GM18951 (cell line): ENCODE data around the gene MAZ.

Experiments
- POLR2A ChIP-seq: IDR thresholded peaks from 4 replicates; pipeline ENCODE4 v1.6.1; 2011; ENCODE audit warnings: mild to moderate bottlenecking; ENCODE audit not compliant: insufficient read length, insufficient read depth; ENCODE audit errors: extremely low read depth
- in situ Hi-C: fragments of 300-500 bp; cut with MboI; formaldehyde crosslinking; loops from one replicate; pipeline ENCODE4 v1.12.0; 2022; ENCODE audit warnings: low sequenced_read_pairs, mixed read lengths, inconsistent platforms; ENCODE audit not compliant: unreplicated experiment

MAZ gene

GRCh38 chr16:29858149-29858849, 52.0 kb downstream of the MAZ start:
- TF ChIP-seq POLR2A, result no peak
- in situ Hi-C loops, result no loop called here

- in situ Hi-C loops, result no loop called here
- no peak for TF ChIP-seq POLR2A
Measured at GRCh38 chr16:29858974-29859373, 52.6 kb downstream of the MAZ start.

GRCh38 chr16:29860218-29860617, 53.9 kb downstream of the MAZ start:
- in situ Hi-C loops, result no loop called here
- TF ChIP-seq POLR2A, result no peak
